Right atrium auricular region (tissue), 2 donors: Measurements from ENCODE around the gene MICA. TPM values are rescaled to one million over a fixed set of nuclear protein-coding genes. Genes with fewer than 3 reads are reported as not detected.
A peak's percentile ranks its signal among the peaks of the same experiment; 100 is the strongest.
"Not testable (repeated sequence)": the region's sequence is repeated elsewhere in the genome, so short reads cannot be mapped to it uniquely, and the experiment has no call there.

Experiments
- DNase-seq: peaks from one replicate; pipeline ENCODE4 v3.0.0-alpha.2; 2019; ENCODE audit warnings: low spot score
- H3K27ac ChIP-seq, 2 donors: fragments of 200-600 bp; sonication (generic); 1 replicate in 1 of 2; 2 replicates in 1 of 2; pipeline ENCODE4 v1.5.1; 2016 to 2019
- H3K27me3 ChIP-seq, 2 donors: fragments of 200-600 bp; sonication (generic); one replicate each; pipeline versions ENCODE4 v1.5.1 to v1.6.0; 2017 to 2019
- H3K36me3 ChIP-seq: fragments of 200-600 bp; sonication (generic); one replicate; pipeline ENCODE4 v1.5.1; 2016
- H3K4me1 ChIP-seq, 2 donors: fragments of 200-600 bp; sonication (generic); one replicate each; pipeline versions ENCODE4 v1.5.1 to v1.6.0; 2017 to 2019
- H3K4me3 ChIP-seq, 2 donors: fragments of 200-600 bp; sonication (generic); 1 replicate in 1 of 2; 2 replicates in 1 of 2; pipeline ENCODE4 v1.5.1; 2017 to 2019; ENCODE audit warnings: mild to moderate bottlenecking in 1 of 2, moderate library complexity in 1 of 2
- H3K9me3 ChIP-seq, 2 donors: fragments of 200-600 bp; sonication (generic); one replicate each; pipeline ENCODE4 v1.5.1; 2019
- CTCF ChIP-seq, 2 donors: fragments of 200-600 bp; sonication (generic); IDR thresholded peaks; one replicate each; pipeline ENCODE4 v1.5.1; 2019; ENCODE audit warnings: antibody characterized with exemption in 2 of 2
- total RNA-seq, 2 donors: library from RNA; depleted of rRNA; stranded (reverse); fragments of >200 nt; gene quantifications; one replicate each; pipeline ENCODE4 v1.1.0, GENCODE V29; 2016

Gene MICA
- total RNA-seq, 2 donors from 2014 or later = 11.1 to 15.1 TPM

DNA sequence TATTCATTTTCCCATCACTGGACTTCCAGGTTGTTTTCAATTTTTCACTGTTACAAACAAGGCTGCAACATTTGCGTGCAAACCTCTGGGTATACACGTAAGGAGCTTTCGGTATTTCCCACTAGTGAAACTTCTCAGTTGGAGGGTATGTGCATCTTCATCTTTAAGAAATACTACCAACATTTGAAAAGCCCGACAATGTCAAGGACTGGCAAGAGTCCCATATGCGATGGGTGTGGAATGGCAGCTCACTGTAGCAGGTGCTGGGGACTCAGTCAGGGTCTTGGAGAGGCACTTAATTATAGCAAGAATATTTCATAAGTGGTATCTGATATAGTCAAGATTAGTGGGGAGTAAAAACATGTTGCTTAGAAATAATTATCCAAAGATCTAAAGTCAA is 37.5 kb upstream of the MICA start:
- no peak for DNase-seq
- Histone ChIP-seq H3K27me3 (no peaks in the 10 kb centered on the region), H3K4me3 (no peak overlapping the region), H3K9me3 (no peaks in the 10 kb centered on the region), H3K36me3 (no peaks in the 10 kb centered on the region), H3K27ac (no peak overlapping the region), H3K4me1 (no peaks in the 10 kb centered on the region)
- TF ChIP-seq CTCF (IDR thresholded peaks at IDR 0.05) = no peak

DNA sequence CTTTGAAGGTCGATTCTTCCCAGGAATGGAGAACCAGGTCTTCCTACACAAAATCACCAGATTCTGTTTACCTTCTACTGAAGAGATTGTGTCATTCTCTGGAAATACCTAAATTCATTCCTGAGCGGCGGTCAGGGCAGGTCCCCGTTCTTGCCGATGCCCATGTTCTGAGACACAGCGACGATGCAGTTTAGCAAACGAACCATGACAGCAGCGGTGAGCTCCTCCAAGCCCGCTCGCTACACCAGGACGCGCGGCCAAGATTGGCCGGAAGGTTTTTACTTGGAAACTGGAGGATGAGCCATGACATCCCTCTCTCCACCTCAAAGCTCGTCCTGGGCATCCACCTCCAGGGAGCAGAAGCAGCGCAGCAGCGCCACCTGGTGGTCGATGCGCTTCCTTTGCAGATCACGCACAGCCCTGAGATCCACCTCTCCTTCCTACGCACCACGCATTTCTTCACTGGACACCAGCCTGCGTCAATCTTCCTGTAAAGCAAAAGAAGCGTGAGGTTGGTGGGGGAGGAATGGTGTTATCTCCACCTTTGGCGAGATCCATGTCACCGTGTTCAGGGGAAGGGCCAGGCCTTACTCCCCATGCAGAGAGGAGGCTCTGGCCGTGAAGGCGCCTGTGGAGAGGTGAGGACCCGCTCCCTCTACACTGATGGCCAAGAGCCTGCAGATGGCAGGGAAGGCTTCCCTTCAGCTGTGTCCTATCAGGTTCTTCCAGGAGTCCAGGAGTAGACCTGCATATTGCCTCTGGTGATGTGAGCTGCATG is 36.5 kb upstream of the MICA start:
- H3K4me1 ChIP-seq = no peaks in the 10 kb centered on the region
- H3K9me3 ChIP-seq = peaks cover 0 to 2% of the 10 kb centered on the region in 2 donors
- H3K27ac ChIP-seq = no peak overlapping the region
- DNase-seq = peak; percentile 84
- H3K27me3 ChIP-seq = no peaks in the 10 kb centered on the region
- H3K4me3 ChIP-seq = peak overlapping the region in 1 of 2 donors; percentile 33
- no peaks in the 10 kb centered on the region for H3K36me3 ChIP-seq
- peak; percentile 90 to 92 for TF ChIP-seq CTCF (IDR thresholded peaks at IDR 0.05)

- no peaks in the 10 kb centered on the region for H3K27me3 ChIP-seq
- no peak for TF ChIP-seq CTCF (IDR thresholded peaks at IDR 0.05)
- no peak overlapping the region for H3K27ac ChIP-seq
- no peaks in the 10 kb centered on the region for H3K4me1 ChIP-seq
- H3K36me3 ChIP-seq = no peaks in the 10 kb centered on the region
- H3K4me3 ChIP-seq = no peak overlapping the region
- DNase-seq = no peak
- peaks cover 0 to 12% of the 10 kb centered on the region in 2 donors for H3K9me3 ChIP-seq
Observed at GRCh38 chr6:31368461-31368860, 34.9 kb upstream of the MICA start.

GRCh38 chr6:31374118-31374517 is 29.3 kb upstream of the MICA start:
- H3K4me3 ChIP-seq, H3K4me1 ChIP-seq, H3K27me3 ChIP-seq, H3K36me3 ChIP-seq, DNase-seq, H3K27ac ChIP-seq: not testable (repeated sequence)
- H3K9me3 ChIP-seq = peaks cover 0 to 12% of the 10 kb centered on the region in 2 donors

GRCh38 chr6:31375699-31376098 is 27.7 kb upstream of the MICA start:
- Histone ChIP-seq H3K4me3 (no peak overlapping the region), H3K27ac (no peak overlapping the region), H3K27me3 (no peaks in the 10 kb centered on the region), H3K36me3 (no peaks in the 10 kb centered on the region), H3K4me1 (no peaks in the 10 kb centered on the region), H3K9me3 (peaks cover 0 to 12% of the 10 kb centered on the region in 2 donors)
- TF ChIP-seq CTCF (IDR thresholded peaks at IDR 0.05) = no peak
- no peak for DNase-seq

GRCh38 chr6:31377029-31377428 is 26.4 kb upstream of the MICA start:
- no peak for TF ChIP-seq CTCF (IDR thresholded peaks at IDR 0.05)
- Histone ChIP-seq H3K4me1 (no peaks in the 10 kb centered on the region), H3K27ac (no peak overlapping the region), H3K27me3 (no peaks in the 10 kb centered on the region), H3K9me3 (peaks cover 0 to 9% of the 10 kb centered on the region in 2 donors), H3K4me3 (no peak overlapping the region), H3K36me3 (no peaks in the 10 kb centered on the region)
- DNase-seq = no peak
